ENCODE results near the gene CCRL2.

The CCRL2 gene

GRCh38 chr3:46433841-46434240 is 26.8 kb downstream of the CCRL2 start:
- no peak for DNase-seq (ENCODE audit: extremely low read depth, low read depth)
- no peak for TF ChIP-seq CTCF (IDR thresholded peaks at IDR 0.05; ENCODE audit: low read depth, low read length)

DNA sequence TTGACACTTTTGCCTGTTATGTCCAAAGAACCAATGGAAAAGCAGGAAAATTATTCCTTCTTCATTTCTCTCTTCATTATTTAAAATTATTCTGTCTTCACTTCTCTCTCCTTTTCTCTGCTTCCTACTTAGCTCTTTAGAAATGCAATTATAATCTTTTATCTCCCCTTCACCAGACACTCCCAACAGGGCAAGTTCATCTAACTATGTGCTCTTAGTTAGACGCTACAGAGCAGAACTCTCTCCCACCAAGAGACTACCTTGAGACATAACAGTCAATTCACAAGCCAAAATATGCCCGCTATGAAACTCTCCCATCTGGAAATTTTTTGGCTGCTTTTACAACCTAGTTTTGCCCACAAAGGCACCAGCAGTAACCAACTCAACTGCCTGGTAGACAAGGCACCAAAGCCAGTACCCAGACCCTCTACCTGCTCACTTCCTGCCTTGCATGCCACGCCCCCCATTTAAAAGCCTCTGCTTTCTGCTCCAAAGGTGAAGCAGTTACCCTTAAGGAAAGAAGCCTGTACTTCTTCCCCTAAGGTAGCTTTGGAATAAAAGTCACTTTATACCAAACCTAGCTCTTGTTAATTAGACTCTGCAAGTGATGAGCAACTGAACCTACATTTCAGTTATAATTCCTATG is 28.1 kb downstream of the CCRL2 start:
- DNase-seq (ENCODE audit: extremely low read depth, low read depth) = no peak
- TF ChIP-seq CTCF (IDR thresholded peaks at IDR 0.05; ENCODE audit: low read depth, low read length) = no peak

DNA sequence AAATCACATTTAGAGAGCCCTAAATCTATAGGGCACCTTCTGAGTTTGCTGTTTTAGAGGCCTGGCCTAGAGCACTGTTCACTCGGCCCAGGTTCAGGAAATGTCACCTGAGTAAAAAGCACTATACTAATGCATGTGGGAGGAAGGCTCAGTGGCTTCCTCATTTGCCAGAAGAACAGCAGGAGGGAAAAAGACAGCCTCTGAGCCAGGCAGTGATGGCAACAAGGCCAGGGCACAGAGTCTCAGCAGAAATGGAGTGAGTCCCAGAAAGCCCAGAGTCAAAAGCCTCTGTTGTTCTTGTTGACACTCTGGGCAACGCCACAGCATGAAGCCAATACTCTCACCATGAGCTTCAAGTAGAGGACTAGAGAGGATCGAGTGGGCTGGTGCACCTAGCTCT is 31.8 kb downstream of the CCRL2 start:
- TF ChIP-seq CTCF (IDR thresholded peaks at IDR 0.05; ENCODE audit: low read depth, low read length) = no peak
- no peak for DNase-seq (ENCODE audit: extremely low read depth, low read depth)

GRCh38 chr3:46440531-46441294 is 33.7 kb downstream of the CCRL2 start:
- no peak for TF ChIP-seq CTCF (IDR thresholded peaks at IDR 0.05; ENCODE audit: low read depth, low read length)
- DNase-seq (ENCODE audit: extremely low read depth, low read depth) = no peak

GRCh38 chr3:46442576-46443530 is 35.8 kb downstream of the CCRL2 start:
- no peak for TF ChIP-seq CTCF (IDR thresholded peaks at IDR 0.05; ENCODE audit: low read depth, low read length)

DNA sequence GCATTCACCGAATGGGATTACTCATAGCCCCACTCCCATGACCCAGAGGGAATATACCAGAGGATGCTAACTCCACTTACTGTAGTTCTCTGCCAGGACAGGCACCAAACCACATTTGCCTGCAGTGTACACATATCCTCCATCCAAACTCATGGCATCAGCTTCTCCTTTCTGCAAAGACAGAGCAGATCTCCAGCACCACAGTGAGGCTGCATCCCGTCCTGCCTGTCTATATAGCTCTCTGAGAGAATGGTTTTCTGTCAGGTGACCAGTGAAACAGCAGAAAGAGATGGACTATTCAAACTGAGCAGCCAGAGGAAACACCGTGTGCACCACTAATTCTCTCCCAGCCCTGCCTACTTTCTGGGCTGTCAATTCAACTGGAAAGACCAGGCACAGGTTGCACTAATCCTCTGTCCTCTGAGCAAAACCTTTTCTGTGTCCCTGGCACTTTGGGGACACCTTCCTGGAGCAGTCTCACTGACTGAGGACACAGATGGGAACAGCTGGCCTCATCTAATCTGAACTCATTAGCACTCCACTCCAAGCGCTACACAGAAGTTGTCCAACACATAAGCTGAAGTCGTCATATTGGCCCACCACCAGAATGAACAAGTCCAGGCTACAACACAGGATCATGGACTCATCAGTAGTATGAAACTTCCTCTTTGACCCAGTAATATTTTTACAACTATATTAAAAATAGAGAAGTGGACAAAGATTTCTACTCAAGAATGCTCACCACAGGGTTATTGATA is 40.3 kb downstream of the CCRL2 start:
- TF ChIP-seq CTCF (IDR thresholded peaks at IDR 0.05; ENCODE audit: low read depth, low read length) = no peak
- DNase-seq (ENCODE audit: extremely low read depth, low read depth) = no peak

More at GRCh38 chr3:46442576-46443530, 35.8 kb downstream of the CCRL2 start:
- no peak for DNase-seq (ENCODE audit: extremely low read depth, low read depth)
